DND-41 (cell line): ENCODE results near the gene MCTP1.

Experiments used
- ATAC-seq: fragments of 200-7000 bp; cut with Tn5 transposase; 3 replicates; pipeline ENCODE4 v1.9.1; 2021; ENCODE audit warnings: low read depth; ENCODE audit not compliant: insufficient read depth
- DNase-seq: peaks from one replicate; pipeline ENCODE4 v3.0.0-alpha.2; 2020
- H2AFZ ChIP-seq: 2 replicates; pipeline ENCODE4 v1.6.0; 2012; ENCODE audit warnings: low read depth, low read length
- H3K27ac ChIP-seq: 2 replicates; pipeline ENCODE4 v1.5.1; 2012; ENCODE audit warnings: low read length, inconsistent platforms
- H3K27me3 ChIP-seq: fragments of 200-600 bp; sonication (generic); 2 replicates; pipeline ENCODE4 v1.6.0; 2012; ENCODE audit warnings: low read length, mild to moderate bottlenecking, inconsistent platforms; ENCODE audit not compliant: insufficient read depth, poor library complexity
- H3K36me3 ChIP-seq: 2 replicates; pipeline ENCODE4 v1.5.1; 2012; ENCODE audit warnings: low read length, inconsistent platforms; ENCODE audit not compliant: insufficient read depth
- H3K4me1 ChIP-seq: 2 replicates; pipeline ENCODE4 v1.5.1; 2012; ENCODE audit warnings: mild to moderate bottlenecking, low read length; ENCODE audit not compliant: insufficient read depth
- H3K4me2 ChIP-seq: 2 replicates; pipeline ENCODE4 v1.6.0; 2012; ENCODE audit warnings: mild to moderate bottlenecking, moderate library complexity, low read length, inconsistent platforms; ENCODE audit not compliant: insufficient read depth
- H3K4me3 ChIP-seq, 2 experiments: fragments of 200-600 bp in 1 of 2; shearing (Covaris generic) in 1 of 2; 2 replicates each; pipeline ENCODE4 v1.5.1; 2012 to 2016; ENCODE audit warnings: inconsistent platforms in 2 of 2, low read length in 2 of 2, mild to moderate bottlenecking in 2 of 2, low read depth in 1 of 2, moderate library complexity in 1 of 2
- H3K79me2 ChIP-seq: 2 replicates; pipeline ENCODE4 v1.6.0; 2012; ENCODE audit warnings: low read length, inconsistent platforms; ENCODE audit not compliant: insufficient read depth
- H3K9ac ChIP-seq: 2 replicates; pipeline ENCODE4 v1.6.0; 2012; ENCODE audit warnings: low read depth, mild to moderate bottlenecking, inconsistent platforms, low read length, moderate library complexity
- H3K9me3 ChIP-seq: 2 replicates; pipeline ENCODE4 v1.5.1; 2012; ENCODE audit warnings: low read length, moderate library complexity, mild to moderate bottlenecking, inconsistent platforms; ENCODE audit not compliant: insufficient read depth, severe bottlenecking
- H4K20me1 ChIP-seq: 2 replicates; pipeline ENCODE4 v1.6.0; 2012; ENCODE audit warnings: low read length; ENCODE audit not compliant: insufficient read depth
- CTCF ChIP-seq: IDR thresholded peaks from 2 replicates; pipeline ENCODE4 v1.5.1; 2012; ENCODE audit warnings: borderline replicate concordance, low read length, moderate library complexity, mild to moderate bottlenecking; ENCODE audit not compliant: poor library complexity, severe bottlenecking; ENCODE audit errors: extremely low read depth
- EZH2 ChIP-seq: IDR thresholded peaks from 3 replicates; pipeline ENCODE4 v1.6.1; 2012; ENCODE audit warnings: borderline replicate concordance, low read depth, mild to moderate bottlenecking, moderate library complexity, low read length, inconsistent platforms; ENCODE audit not compliant: severe bottlenecking

MCTP1 gene

GRCh38 chr5:94691949-94692348, 592.9 kb downstream of the MCTP1 start:
- TF ChIP-seq CTCF, result no peak
- no peak for TF ChIP-seq EZH2

GRCh38 chr5:94691291-94691690, 593.6 kb downstream of the MCTP1 start:
- Histone ChIP-seq H3K27me3 (no peaks in the 10 kb centered on the region), H3K9me3 (no peaks in the 10 kb centered on the region), H2AFZ (no peak overlapping the region), H3K27ac (no peak overlapping the region), H3K4me3 (no peak overlapping the region), H3K9ac (no peak overlapping the region), H3K4me2 (no peak overlapping the region), H3K79me2 (no peaks in the 10 kb centered on the region), H3K36me3 (peaks cover 62% of the 10 kb centered on the region), H4K20me1 (no peaks in the 10 kb centered on the region), H3K4me1 (no peaks in the 10 kb centered on the region)
- DNase-seq, result no peak
- ATAC-seq, result no peak
- no peak for TF ChIP-seq EZH2

More at GRCh38 chr5:94691949-94692348, 592.9 kb downstream of the MCTP1 start:
- Histone ChIP-seq H3K9me3 (no peaks in the 10 kb centered on the region), H3K36me3 (peaks cover 62% of the 10 kb centered on the region), H3K79me2 (no peaks in the 10 kb centered on the region), H4K20me1 (no peaks in the 10 kb centered on the region), H3K9ac (no peak overlapping the region), H2AFZ (no peak overlapping the region), H3K27me3 (no peaks in the 10 kb centered on the region), H3K4me2 (no peak overlapping the region), H3K27ac (no peak overlapping the region), H3K4me1 (no peaks in the 10 kb centered on the region), H3K4me3 (no peak overlapping the region)
- DNase-seq (no peak), ATAC-seq (no peak)

GRCh38 chr5:94690778-94691177, 594.1 kb downstream of the MCTP1 start:
- Histone ChIP-seq H3K4me2 (no peak overlapping the region), H3K27ac (no peak overlapping the region), H2AFZ (no peak overlapping the region), H3K36me3 (peaks cover 66% of the 10 kb centered on the region), H3K4me1 (no peaks in the 10 kb centered on the region), H4K20me1 (no peaks in the 10 kb centered on the region), H3K4me3 (no peak overlapping the region), H3K79me2 (no peaks in the 10 kb centered on the region), H3K27me3 (no peaks in the 10 kb centered on the region), H3K9me3 (no peaks in the 10 kb centered on the region), H3K9ac (no peak overlapping the region)
- no peak for TF ChIP-seq CTCF
- TF ChIP-seq EZH2, result no peak
- DNase-seq, result no peak
- ATAC-seq, result no peak

GRCh38 chr5:94689908-94690307, 595.0 kb downstream of the MCTP1 start:
- no peak overlapping the region for H3K27ac ChIP-seq
- TF ChIP-seq EZH2, result no peak
- TF ChIP-seq CTCF, result no peak
- H2AFZ ChIP-seq, result no peak overlapping the region
- H3K79me2 ChIP-seq, result no peaks in the 10 kb centered on the region
- no peak overlapping the region for H3K4me3 ChIP-seq
- no peaks in the 10 kb centered on the region for H3K4me1 ChIP-seq
- DNase-seq, result no peak
- no peaks in the 10 kb centered on the region for H4K20me1 ChIP-seq
- peaks cover 63% of the 10 kb centered on the region for H3K36me3 ChIP-seq
- ATAC-seq, result no peak
- H3K9me3 ChIP-seq, result no peaks in the 10 kb centered on the region
- no peaks in the 10 kb centered on the region for H3K27me3 ChIP-seq
- no peak overlapping the region for H3K9ac ChIP-seq
- no peak overlapping the region for H3K4me2 ChIP-seq
